HG03565 (cell line): ENCODE measurements around the gene ACVR2A.

Source experiments
- ATAC-seq: cut with Tn5 transposase; IDR thresholded peaks from one replicate; pipeline ENCODE4 v1.9.1; 2021; ENCODE audit warnings: mild to moderate bottlenecking, moderate library complexity; ENCODE audit not compliant: unreplicated experiment

Gene ACVR2A

DNA sequence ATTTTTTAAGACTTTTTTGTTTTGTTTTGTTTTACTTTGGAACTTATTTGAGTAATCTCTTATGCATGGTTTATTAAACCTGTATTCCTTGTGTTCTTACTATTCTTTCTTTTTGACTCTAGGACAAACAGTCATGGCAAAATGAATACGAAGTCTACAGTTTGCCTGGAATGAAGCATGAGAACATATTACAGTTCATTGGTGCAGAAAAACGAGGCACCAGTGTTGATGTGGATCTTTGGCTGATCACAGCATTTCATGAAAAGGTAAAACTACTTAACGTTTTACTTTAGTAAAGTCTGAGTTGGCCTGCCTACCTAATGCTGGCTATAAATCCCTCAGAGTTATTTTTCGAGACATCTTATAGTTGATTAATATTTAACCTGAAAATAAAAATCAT lies 72.3 kb downstream of the ACVR2A start:
- no peak for ATAC-seq

DNA sequence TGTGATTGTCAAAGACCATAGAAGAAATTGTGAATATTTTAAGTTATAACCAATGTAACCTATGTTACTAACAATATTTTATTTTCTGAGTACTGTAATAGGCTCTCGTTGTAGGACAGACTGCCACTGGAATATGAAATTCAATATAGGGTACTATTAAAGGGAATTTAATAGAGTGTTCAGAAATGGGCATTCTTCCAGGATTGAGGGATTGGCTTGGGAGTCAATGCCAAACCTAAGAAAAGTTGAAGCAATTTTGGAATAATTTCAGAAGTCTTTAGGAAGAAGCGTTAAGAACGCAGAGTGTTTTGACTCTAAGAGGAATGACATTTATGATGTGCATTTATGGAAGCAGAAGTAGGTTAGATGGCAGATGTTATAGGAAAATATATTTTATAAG lies 79.0 kb downstream of the ACVR2A start:
- ATAC-seq: no peak

DNA sequence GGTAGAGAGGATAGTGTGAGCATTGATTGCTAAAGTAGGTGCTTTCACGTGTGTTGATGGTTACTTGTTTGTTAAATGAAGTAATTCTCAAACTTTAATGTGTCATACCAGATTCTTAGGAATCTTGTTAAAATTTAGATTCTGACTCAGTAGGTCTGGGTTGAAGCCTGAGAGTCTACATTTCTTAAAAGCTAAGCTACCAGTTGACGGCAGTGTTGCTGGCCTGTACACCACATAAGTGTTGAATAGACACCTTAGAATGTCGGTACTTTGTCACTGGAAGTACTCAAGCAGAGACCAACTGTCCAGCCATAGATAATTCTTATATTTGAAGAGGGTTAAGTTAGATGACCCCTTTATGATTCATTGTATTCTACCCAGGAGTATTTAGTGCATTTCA lies 79.8 kb downstream of the ACVR2A start:
- no peak for ATAC-seq

DNA sequence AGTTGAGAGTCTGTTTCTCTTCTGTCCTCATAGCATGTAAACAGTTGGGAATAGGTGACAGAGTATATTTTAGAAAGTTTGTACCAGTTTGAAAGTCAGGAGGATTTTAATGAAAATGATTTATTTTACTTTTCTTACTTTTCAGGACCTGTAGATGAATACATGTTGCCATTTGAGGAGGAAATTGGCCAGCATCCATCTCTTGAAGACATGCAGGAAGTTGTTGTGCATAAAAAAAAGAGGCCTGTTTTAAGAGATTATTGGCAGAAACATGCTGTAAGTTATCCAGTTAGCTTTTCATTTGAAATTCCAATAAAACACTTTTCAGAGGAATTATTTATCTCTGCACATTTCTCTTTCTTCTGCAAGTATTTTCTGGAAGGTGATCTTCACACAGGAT lies 81.1 kb downstream of the ACVR2A start:
- ATAC-seq: no peak

DNA sequence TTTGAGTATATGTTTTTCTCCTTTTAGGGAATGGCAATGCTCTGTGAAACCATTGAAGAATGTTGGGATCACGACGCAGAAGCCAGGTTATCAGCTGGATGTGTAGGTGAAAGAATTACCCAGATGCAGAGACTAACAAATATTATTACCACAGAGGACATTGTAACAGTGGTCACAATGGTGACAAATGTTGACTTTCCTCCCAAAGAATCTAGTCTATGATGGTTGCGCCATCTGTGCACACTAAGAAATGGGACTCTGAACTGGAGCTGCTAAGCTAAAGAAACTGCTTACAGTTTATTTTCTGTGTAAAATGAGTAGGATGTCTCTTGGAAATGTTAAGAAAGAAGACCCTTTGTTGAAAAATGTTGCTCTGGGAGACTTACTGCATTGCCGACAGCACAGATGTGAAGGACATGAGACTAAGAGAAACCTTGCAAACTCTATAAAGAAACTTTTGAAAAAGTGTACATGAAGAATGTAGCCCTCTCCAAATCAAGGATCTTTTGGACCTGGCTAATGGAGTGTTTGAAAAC lies 82.3 kb downstream of the ACVR2A start:
- ATAC-seq: no peak

DNA sequence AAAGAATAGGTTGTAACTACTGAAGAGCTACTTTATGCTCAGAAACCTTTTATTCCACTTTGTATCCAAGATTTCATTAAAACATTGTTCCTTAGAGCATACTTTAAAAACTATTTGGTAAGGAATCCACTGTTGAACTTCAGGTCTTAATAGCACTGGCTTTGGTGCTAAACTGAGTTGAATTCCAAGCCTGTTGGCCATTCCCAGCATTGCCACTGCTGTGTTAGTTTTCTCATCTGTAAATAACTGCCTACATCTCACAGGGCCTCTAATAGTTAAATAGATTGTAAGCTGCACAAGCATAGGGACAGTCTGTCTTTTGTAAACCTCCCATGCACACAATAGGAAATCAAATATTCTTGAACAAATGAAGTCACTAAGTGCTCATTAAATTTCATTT lies 89.1 kb downstream of the ACVR2A start:
- no peak for ATAC-seq

DNA sequence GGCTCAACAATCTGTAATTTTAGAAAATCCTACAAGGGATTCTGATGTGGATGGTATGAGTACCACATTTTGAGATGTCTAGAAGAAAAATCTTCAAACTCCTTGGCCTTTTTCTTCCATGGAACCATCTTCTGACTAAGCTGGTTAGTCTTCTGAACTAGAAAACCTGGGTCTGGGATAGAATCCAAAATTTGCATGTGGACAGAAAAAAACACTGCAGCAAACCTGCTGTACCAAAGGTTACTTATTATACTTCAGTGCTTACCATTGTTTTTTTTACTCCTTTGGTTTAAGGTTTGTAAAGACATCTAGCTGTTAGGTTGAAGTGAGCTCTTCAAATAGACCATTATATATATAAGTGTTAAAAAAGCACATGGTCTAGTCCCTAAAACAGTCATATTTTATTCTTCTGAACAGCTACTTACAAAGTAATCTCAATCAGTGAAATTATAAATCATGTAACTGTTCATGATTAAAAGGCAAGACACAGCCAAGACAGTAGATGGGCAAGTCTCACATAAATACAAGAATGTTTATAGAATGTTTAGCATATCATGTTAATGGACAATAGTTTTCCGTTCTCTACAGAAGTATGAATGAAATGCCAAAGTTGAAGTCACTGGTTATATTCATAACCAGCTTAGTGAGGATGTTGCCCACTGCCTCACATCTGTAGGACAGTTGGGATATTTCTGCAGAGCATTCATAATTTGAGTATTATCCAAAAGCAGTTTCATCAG lies 90.2 kb downstream of the ACVR2A start:
- no peak for ATAC-seq

DNA sequence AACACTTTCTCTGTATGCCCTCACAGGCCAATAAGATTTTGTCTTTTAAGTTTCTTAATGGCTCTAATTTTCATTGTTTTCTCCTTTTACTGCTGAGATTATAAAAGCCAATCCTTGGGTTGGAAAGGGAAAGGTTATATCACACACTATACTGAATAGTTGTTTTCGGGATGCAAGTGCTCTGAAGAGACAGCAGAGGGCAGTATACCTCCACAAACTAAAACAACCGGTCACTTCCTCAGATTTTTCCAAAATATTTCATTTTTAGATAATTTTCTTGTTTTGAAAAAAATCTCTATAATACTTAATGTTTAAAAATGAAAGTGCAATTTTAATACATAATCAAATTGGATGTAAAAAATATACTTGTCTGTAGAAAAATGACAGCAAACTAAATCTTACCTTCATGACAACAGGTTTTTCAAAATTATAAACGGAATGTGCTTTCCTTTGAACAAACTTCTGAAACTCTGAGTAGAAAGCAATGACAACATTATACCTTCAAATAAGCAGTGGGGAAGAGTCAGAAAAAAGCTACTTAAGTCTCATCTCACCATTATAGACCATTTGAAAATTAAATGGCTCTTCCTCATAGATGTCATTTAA lies 93.0 kb downstream of the ACVR2A start:
- ATAC-seq: no peak

DNA sequence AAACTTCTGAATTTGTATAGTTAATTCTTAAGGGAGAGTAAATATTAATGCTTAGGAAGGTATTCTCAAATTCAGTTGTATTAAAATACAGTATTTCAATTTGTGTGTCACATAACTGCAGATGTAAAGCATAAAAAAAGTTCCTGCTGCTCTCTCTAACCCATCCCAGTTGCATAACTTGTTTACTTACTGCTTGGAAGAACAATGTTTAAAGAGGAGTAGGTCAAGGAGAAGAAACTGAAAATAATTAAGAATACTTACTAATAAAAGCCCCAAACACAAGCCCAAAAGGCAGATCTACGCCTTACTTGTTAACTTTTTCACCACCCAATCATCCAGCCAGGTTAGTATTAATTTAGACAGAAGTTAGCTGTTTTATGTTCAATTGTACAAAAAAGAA lies 94.5 kb downstream of the ACVR2A start:
- no peak for ATAC-seq

DNA sequence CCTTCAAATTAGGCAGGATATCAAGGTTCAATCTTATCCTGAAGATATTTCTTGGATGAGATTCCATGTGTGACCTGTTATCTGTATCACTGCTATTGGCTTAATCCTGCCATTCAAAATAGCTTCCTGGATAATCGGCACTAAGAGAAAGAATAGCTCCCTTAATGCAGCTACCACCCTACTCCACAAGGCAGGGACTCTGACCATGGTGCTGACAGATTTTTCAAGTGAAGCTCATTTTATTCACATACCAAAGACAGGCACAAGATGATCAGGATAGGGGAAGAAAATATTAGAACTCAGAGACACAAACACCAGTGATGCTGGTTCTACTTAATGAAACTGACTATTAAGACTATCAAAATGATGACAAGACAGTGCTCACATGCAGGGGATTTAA lies 100.8 kb downstream of the ACVR2A start:
- no peak for ATAC-seq

DNA sequence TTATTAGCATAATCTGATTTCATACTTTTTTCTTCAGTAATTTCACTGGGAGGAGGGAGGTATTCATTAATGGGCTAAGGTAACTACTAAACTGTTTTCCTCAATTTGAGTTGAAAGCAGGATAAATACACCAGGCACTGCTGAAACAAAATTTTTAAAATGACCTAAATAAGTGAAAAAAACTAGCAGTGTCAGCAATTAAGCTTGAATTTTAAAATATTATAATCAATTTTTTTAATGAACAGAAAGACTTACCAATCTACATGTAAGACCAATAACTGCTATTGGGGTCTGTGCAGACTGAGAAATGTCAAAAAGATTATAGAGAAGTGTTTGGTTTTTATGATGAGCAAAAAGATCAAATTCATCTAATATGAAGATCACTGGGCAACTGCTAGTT lies 107.3 kb downstream of the ACVR2A start:
- ATAC-seq: no peak

DNA sequence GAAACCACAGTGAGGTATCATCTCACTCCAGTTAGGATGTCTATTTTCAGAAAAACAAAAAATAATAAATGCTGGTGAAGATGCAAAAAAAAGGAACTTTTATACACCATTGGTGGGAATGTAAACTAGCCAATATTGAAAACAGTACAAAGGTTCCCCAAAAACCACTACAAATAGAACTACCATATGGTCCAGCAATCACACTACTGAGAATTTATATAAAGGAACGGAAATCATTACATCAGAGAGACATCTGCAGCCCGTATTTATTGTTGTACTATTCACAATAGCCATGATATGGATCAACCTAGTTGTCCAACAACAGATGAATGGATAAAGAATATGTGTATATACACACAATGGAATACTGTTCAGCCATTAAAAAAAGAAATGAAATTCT lies 123.7 kb downstream of the ACVR2A start:
- ATAC-seq: no peak

DNA sequence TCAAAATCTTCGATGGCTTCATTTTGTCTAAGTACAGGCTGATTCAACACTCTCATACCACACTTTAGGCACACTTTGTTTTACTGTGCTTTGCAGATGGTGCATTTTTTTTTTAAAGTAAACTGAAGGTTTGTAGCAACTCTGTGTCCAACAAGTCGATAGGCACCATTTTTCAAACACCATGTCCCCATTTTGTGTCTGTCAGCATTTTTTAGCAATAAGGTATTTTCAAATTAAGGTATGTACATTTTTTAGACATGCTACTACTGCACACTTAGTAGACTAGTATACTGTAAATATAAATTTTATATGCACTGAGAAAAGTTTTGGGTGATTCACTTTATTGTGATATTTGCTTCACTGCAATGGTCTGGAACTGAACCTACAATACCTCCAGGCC lies 131.3 kb downstream of the ACVR2A start:
- no peak for ATAC-seq

DNA sequence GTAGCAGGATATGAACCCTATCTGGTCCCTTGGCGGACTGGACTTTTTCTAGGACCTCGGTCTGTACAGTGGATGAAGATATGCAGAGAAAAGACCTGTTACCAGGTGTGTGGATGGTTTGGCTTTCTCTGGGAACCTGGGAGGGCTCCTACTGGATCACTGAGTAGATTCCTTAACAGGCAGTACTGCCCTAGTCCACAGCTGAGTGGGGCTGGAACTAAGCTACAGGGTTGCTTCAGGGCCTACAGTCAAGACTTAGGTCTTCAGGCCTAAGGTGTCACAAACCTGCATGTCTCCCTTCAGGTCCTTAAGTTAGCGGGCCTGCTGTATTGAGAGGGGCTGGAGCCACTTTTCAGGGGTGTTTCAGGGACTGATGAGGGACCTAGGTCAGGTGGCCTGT lies 132.8 kb downstream of the ACVR2A start:
- ATAC-seq: no peak
